GM19468 (cell line): Measurements from ENCODE around the gene AATK.

ENCODE experiments used
- ATAC-seq: cut with Tn5 transposase; IDR thresholded peaks from one replicate; pipeline ENCODE4 v1.9.1; 2021; ENCODE audit warnings: mild to moderate bottlenecking, moderate library complexity, moderate number of reproducible peaks; ENCODE audit not compliant: unreplicated experiment; ENCODE audit errors: extremely low read depth

The AATK gene

DNA sequence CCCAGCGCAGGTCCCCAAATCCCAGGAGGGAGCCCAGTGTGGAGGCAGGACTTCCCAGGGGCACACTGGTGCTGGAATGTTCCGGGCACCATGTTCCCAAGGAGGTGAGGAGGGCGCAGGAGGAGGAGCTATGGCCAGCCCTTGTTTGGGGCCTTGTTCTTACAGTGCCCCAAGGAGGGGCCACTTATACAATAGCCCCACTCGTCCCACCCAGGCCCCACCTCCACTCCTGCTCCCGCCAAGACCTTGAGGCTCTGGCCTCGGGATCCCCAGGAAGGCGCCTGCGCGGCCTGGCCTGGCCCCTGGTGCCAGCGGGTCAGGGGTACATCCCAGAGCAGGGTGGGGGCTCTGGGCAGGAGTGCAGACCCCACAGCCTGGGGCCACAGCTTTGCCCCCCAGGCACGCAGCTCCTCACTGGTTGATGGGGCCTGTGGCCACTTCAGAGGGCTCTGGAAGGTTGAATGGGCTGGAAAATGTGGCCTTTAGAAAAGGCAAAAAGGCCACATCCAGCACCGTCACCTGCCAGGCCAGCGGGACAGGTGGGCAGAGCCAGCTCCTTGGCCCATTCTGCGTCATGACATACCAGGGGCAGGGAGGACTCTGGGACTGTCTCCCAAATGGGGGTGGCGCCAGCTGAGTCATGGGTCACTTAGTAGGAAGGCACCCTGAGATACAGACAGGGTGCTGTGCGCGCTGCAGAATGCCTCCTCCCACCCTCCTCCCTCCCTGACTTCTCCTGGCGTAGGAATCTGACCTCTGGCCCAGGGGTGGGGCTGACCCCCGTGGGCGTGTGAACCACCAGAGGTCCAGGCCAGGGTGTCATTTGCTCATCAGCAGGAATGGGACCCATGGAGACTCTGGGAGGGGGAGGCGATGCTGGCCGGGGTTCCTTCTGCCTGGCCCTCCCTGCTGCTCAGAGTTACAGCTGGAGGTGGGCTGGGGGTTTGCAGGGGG lies 33.0 kb downstream of the AATK start:
- no peak for ATAC-seq

DNA sequence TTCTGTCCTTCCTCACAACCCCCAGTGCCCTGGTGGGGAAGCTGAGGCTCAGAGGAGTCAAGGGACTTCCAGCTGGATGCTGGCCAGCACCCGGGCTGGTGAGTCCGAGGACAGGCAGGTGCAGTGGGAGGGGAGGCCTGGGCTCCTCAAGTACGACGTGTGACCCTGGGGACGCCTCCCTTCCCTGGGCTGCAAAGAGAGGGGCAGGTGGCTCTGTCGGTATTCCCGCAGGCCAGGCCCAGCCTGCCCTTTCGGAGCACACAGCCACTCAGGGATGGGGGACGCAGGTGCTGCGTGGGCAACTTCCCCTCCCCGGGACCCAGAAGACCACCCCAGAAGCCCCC lies 33.9 kb downstream of the AATK start:
- ATAC-seq = no peak

DNA sequence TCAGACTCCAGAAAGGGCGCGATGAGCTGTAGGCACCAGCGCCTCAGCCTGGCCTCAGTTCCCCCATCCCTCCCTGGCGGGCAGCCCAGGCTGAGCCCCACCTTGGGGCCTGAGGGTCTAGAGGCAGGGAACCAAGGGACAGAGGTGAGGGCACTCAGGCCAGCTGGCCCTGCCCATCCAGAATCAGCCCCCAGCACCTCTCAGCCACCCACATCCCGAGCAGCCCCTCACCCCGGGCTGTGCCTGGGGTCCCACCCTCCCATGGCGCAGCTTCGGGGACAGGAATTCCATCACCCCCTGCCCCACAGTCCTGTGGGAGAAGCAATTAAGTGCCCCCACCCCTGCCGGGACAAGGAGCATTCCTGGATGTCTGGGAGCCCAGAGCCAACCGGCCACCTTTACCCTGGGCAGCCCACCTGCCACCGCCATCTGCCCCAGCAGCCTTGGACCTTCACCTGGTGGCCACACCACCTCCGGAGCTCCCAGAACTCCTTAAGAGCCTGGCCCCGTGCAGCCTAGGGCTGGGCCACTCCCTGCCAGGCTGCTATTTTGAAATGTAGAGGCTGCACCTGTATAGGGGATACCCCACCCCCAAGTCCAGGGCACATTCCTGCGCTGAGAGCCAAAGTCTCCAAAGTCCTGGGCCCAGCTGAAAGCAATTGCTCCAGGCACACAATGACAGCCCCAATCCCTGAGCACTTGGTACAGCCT lies 34.4 kb downstream of the AATK start:
- no peak for ATAC-seq

DNA sequence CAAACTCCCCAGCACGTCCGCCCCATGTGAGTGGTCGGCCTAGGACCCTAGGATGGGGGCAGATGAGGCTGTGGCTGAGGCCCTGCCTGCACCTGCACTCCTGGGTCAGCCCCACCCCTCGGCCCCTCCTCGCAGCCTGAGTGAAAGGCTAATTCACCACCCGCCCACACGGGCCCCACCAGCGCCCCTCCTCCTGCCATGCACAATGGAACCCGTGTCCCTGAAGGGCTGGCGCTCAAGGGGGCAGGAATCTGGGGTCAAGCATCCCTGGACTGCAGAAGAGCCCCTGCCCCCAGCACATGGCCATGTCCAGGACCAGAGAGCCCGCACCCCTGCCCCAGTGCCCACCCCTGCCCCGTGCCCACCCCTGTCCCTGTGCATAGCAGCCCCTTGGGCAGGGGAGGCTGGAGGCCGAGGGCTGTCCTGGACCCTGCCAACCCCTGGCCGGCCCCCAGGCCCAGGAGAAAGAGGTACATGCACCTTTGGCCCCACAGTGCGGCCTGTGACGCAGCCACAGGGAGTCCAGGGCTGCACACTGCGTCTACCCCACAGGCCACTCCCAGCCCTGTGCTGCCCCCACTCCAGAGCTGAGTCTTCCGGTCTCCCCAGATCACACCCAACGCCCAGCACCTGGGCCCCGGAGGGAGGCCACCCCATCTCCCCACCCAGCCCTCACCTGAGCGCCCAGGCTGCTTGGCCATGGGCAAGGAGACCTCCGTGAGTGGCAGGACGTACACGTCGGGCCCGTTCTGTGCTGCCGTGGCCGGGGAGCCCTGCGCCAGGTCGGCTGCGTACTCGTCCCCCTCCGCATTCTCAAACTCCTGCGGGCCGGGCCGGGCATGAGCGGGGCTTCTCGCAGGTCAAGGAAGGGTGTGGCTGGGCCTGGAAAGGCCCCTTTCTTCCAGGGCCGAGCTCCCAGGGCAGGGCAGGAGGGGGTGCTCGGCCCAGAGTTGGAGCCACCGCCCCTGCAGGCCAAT lies 35.3 kb downstream of the AATK start:
- ATAC-seq = no peak

DNA sequence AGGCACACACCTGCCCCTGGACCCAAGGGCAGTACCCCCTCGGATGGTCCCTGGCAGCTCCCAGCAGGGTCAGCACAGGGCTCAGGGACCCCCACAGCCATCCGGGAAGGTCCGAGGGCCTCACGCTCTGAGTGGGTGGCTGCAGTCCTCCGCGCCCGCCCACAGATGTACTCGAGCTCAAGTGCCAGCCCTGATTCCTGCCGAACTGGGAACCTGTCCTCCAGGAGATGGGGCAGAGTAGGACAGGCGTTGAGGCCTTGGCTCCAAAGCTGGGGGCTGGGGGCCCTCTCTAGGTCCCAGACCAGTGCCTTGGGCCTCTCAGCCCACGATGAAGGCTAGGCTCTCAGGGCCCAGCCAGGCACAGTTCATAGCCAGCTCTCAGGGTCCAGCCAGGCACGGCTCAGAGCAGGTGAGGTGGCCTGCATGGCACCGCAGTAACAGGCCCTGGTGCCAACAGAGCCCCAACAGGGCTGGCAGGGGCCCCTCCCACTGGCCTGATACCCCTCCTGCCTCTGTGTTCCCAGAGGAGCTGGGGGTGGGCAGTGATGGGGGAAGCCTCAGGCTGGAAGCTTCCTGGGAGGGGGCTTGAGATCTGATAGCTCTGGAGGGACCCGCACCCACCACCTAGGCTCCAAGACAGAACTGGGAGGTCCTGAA lies 36.2 kb downstream of the AATK start:
- no peak for ATAC-seq

DNA sequence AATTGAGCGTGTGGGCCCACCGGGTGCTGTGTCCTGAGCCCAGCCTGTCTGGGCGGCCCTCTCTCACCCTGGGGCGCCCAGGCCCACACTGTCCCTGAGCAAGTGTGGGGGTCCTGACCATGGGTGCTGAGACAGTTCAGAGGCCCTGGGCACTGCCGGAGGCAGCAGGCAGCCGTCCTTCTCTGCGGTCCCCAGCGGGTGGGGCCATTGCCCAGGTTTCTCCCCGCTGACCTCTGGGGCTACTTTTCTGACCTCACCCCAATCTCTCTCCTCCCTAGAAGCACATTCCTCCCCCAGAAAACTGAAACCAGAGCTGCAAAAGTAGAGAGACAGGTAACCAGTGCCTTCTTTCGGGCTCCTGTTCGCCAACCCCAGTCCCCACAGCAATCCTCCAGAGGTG lies 36.7 kb downstream of the AATK start:
- no peak for ATAC-seq

DNA sequence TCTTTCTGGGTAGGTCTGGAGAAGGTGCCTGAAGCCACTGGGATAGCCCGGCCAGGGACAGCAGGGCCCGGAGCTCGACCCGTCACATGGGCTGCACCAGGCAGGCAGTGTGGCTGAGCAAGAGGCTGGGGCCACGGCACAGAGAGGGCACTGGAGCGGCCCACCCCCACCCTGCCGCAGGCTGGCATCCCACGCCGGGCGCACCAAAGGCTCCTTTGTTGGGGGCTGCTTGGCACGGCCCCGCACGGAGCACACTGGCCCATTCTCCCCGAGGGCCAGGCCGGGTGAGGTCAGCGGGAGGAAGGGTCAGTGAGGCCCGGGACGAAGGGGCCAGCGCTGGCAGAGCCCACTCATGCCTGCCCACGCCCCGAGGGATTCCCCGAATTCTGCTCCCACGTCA lies 37.2 kb downstream of the AATK start:
- ATAC-seq = no peak

DNA sequence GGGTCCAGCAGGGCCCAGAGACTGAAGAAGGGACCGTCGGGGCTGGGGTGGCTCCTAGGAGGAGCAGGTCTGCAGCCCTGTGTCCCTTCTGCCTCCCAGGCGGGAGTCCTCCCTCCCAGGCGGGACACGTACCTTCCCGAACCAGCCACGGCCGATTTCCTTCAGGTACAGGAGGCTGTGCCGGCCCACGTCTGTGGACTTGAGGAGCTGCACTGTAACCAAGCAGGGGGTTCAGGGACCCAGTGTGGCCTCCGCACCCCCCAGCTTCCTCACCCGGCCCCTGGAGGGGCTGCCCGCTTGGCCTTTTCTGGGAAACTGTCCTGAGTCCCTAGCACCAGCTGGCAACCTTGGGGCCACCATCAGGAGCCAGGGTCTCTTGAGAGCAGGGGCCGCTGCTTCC lies 37.7 kb downstream of the AATK start:
- ATAC-seq = no peak

DNA sequence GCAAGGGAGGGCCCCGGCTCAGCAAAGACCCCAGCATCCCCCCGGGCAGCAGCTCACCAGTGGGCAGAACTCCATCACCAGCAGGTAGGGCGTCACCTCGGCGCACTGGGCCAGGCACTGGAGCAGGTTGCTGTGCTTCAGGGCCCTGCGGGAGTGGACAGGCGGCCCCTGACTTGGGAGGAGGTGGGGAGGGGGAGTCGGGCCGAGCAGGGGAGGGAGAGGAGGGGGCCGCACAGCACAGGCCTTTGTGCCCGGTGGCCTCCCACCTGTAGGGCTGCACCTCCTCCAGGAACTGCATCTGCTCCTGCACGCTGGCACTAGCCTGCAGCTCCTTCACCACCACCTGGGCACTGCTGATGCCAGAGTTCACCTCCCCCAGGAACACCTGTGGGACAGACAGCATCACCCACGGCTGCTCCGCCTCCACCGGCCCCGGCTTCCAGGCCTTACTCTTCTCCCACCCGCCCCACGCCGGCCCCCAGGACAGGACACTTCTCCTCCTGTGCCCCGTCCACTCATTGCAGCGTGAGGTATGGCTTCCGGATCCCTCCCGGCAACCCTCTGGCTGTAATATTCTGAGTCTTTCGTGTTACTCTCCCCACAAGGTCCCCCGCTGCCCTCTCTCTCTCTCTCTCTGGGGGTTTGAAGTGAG lies 38.4 kb downstream of the AATK start:
- no peak for ATAC-seq

DNA sequence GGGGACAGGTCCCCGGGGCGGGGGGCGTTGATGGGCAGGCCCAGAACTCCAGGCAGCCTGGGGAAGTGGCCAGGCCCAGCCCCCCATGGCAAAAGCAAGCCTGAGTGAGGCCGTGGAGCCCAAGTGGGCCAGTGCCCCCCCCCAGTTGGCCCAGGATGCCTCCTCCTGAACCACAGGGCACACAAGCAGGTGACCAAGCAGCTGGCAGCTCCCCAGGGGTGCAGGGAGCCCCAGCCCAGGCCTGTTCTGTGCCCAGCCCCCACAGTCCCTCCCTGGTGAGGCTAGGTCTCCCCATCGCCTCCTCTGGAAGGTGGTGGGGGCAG lies 38.9 kb downstream of the AATK start:
- no peak for ATAC-seq

DNA sequence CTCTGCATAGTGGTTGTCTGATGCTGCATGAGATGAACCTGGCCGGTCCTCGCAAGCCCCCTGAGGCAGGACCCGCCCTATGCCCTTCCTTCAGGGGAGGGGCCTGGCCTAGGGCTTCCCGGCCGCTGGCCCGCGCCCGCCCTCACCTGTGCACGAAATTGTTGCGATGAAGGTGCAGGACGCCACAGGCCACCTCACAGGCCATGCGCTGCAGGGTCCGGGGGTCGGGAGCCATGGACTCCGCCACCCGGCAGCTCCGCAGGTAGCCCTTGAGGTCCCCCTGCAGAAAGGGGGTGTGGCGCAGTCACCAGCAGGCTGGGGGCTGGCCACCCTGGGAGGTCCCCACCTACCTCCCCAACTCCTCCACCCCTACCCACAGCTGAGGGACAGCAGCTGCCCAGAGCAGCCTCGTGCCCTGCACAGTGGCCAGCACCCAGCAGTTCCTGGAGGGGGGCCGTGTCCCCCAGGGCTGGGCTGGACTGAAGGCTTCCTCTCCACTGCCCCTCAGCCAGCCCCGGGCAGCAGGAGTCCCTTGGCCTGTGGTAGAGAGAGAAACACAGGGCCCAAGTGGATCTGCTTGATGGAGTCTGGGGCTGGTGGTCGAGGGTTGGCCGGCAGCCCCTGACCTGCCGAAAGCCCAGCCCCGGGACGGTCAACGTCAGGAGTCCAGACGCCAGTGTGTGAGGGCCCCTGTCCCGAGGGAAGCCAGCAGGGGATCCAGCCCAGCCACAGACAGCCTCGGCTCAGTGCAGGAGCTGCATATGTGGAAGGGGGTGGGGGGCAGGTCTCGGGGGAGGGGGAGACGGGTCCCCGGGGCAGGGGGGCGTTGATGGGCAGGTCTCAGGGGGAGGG lies 39.5 kb downstream of the AATK start:
- ATAC-seq = no peak

DNA sequence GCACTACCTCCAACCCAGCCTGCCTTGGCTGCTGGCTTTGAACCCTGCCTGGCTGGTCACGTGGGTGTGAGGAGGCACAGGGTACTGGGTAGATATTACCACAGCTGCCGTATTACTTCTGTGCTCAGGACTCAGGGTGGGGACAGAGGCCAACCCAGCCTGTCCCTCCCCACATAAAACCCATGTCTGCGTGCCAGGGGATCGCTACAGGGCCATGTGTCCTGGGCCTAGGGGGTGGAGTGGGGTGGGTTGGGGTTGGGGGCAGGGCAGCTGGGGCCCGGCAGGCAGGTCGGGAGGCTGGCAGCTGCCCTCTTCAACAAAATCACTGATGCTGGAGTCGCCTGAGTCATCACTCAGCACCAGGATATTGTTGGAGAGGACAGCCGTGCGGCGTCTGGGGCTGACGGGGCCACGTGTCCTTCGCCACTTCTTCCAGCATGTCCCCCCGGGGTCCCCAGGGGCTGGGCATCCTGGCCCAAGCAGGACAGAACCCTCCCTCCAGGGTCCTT lies 40.4 kb downstream of the AATK start:
- no peak for ATAC-seq

DNA sequence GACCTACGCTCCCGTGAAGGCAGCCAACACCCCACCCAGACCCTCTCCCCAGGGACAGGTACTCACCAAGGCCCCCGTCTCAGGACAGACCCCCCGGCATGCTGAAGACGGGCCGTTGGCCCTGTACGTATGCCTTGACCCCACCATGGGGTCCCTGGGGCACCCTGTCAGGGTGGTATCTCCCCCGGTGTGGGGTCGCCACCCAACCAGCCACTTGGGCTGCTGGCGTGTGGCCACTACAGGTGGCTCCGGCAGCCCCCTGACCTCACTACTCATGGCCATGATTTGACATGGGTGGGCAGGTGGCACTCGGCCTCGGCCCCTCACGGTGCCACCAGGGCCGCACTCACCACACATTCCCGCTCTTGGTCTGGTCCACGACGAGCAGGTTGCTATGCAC lies 41.6 kb downstream of the AATK start:
- ATAC-seq = no peak

DNA sequence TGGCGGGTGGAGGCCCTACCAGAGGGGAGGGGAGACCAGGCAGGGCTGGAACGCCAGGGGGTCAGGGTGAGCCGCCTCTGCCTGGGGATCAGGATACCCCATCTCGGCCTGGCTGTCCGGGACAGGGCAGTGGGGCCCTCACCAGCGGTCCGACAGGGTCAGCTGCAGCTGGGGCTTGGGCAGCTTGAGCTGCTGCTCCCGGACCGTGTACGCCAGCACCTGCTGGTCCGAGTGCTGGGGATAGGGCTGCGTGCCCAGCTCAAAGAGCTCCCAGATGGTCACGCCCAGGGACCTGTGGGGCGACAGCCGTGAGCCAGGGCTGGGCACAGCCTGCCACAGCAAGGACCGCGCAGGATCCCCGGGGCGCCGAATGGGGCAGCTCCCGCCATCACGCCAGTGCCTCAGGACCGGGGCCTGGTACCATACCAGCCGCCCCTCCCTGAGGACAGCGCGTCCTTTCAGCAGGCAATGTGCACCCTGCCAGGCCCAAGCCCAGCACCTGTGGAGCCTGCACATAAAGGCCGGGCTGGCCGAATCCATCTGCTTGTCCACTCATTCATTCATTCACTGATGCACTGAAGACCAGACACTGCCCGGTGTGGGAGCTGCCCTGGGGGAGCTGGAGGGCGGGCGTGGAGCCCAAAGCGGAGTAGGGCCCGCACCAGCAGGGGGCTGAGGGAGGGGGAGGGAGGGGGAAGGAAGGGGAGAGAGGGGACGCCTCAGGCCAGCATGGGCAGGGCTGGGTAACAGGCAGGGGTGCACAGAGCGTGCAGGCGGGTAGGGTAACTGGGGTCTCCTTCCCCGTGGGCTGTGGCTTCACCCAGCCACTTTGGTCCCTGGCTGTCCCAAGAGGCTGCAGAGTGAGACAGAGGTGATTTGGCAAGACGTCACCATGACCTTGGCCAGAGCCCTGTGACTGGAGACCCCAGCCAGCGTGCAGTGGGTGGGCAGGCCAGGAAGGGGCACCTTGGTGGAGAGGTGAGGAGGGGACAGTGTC lies 42.7 kb downstream of the AATK start:
- ATAC-seq = no peak

DNA sequence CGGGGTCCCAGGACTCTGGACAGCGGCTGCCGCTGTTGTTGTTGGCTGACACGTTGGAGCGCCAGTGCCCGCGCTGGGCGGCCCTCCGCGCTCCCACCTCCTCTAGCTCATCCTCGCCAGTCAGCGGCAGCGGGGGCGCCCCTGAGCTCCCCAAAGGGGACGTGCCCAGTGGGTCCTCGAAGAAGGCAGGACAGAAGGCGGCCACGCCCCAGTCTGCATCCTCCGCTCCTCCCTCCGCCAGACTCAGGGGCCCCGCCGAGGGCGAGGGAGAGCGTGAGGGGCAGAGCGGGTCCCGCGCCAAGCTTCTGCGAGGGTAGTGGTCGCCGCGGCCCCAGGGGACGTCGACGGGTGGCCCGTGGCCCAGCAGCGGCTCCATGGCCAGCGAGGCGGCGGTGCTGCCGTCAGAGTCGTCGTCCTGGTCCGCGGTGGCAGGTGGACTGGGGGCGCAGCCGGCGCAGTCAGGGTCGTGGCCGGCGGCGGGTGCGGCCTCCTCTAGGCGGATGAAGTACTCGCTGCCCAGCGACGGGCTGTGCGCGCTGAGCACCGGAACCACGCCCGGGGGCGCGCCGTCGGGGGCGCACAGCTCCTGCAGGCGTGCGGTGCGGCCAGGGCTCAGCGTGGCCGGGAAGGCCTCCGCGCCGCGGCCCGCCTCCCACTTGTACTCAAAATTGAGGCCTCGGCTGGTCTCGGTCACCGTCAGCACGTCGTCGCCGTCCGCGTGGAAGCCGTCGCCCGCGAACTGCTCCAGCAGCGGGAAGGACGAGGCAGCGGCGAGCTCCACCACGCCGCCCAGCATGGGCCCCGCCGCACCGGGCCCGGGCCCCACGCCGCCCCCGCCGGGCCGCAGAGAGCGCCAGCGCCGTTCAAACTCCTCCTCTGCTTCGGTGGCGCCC lies 43.9 kb downstream of the AATK start:
- ATAC-seq = no peak
